HG03196 (cell line): ENCODE measurements around the gene NUMB.

ENCODE experiments used
- ATAC-seq: cut with Tn5 transposase; IDR thresholded peaks from one replicate; pipeline ENCODE4 v1.9.1; 2021; ENCODE audit not compliant: unreplicated experiment

NUMB gene

DNA sequence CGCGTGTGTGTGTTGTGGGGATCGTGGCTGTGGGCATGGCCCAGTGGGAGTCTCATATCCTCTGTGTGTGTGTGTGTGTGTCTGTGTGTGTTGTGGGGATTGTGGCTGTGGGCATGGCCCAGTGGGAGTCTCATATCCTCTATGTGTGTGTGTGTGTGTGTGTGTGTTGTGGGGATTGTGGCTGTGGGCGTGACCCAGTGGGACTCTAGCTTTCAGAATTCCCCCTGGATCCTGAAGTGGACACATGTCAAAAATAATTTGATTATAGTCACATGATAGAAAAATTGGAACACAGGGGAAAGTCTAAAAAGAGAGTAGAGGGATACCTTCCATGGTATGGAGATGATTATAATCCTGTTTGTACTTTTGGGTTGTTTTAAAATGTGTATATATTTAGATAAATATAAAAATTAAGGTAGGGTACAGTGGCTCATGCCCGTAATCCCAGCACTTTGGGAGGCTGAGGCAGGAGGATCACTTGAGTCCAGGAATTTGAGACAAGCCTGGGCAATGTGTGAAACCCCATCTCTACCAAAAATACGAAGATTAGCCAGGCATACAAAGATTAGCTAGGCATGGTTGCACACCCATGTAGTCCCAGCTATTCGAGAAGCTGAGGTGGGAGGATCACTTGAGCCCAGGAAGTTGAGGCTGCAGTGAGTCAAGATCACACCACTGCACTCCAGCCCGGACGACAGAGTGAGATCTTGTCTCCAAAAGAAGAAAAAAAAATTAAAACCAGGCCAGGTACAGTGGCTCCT, 210.1 kb downstream of the NUMB start:
- ATAC-seq = no peak

DNA sequence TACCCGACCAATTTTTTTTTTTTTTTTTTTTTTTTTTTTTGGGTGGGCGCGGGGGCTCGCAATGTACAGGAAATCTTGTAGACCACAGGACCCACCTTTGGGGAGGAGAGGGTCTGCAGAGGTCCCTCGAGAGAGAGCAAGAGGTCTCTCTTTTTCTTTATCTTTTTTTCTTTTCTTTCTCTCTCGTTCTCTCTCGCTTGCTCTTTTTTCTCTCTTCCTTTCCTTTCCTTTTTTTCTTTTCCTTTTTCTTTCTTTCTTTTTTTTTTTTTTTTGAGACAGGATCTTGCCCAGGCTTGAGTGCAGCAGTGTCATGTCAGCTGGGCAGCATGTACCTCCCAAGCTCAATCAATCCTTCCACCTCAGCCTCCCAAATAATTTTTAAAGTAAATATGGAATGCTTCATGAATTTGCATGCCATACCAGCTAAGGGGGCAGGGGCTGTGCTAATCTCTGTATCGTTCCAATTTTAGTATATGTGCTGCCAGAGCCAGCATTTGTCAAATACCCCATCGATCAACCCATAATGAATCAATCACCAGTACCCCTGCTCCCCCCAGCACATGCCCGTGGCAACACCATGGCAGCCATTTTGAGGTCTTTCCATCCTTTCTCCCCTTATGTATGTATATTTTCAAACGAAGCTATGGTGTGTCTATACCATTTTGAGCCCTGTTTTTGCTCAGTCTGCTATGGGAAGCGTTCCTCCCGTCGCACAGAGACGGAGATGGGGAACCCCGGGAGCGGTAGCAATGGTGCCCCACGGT, 211.8 kb downstream of the NUMB start:
- no peak for ATAC-seq

DNA sequence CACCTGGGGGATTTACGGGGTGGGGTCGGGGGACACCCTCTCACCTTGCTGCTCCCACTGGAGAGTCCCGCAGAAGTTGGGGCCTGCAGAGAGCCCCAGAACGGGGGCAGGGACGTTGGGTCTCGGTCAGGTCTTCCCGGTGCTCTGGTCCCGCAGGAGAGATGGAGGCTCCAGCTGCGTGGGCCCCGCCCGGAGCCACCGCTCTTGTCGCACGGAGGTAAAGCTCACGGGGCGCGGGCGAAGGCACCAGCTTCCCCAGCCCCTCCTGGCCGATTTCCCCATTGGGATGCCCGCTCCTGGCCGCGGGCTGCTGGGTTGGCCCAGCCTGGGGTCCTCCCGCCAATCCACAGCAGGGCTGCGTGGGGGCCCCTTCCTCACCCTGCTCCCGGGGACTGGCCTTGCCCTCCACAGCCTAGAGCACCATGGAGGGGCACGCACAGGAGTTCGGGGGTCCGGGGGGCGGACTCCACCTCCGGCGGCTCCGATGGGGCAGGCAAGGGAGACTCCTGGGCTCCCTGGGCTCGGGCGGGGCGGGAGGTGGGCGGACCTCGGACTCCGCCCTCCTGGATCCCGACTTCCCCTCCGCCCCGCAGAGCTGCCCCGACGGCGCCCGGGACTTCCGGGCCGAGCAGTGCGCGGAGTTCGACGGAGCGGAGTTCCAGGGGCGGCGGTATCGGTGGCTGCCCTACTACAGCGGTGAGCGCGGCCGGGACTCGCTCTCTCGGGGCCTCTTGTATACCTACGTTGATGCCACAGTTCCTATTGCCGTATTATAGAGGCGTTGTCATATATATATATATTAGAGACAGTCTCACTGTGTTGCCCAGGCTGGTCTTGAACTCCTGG, 212.6 kb downstream of the NUMB start:
- ATAC-seq = peak; percentile 58

GRCh38 chr14:73244541-73245290, 213.6 kb downstream of the NUMB start:
- ATAC-seq = no peak

- no peak for ATAC-seq
Measured at GRCh38 chr14:73243748-73244147, 214.6 kb downstream of the NUMB start.

GRCh38 chr14:73243341-73243740, 215.0 kb downstream of the NUMB start:
- ATAC-seq = no peak

DNA sequence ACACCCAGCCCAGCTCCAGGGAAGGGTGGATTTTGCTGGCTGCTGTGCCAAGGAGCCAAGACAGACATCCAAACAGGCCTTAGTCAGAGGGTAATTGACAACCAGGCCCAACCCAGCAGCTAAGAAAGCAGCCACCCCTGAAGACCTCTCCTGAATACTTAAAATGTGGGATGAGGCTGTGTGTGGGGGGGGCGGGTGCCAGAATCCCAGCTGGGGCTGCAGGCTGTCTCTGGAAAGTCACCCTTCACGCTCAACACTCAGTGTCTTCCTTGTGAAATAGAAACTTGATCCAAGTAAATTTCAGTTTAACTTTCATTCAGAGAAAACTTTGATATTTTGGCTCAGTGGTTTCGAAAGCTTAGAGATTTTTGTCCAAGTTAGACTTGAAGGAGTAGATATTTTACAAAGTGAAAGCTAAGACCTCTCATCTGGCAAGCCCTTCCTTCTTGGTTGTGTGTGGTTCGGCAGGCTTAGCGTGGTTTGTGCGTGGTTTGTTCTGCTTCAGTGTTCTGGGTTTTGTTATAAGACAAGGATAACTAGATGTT, 215.9 kb downstream of the NUMB start:
- no peak for ATAC-seq

DNA sequence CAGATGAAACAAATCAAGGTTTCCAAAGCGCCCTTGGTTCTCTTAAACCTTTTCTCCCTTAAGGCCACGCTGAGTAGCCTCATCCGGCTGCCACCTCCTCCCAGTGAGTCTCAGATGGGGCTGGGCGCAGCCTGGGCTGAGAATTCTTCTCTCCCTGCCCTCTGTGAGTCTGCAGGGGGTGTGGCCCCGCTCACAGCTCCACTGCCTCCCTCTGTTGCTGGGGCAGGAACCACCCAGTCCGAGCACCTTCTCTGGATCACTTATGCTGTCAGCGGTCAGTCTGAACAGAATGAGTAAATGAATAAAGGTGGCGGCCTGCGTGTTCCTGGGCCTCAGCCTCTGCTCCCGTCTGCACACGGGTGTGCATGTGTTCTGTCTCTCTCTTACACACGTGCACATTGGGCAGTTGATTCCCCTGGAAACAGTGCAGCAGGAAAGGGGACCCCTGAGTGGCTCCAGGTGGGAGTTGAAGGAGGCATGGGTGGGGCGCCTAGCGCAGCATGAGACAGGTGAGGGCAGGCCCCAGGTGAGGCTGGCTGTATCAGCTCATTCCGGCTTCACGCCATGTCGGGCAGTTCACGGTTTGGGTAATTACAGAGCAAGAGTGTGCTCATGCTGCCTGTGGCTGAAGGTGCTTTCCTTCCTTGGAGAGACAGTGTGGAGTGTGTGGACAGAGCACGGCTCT, 216.7 kb downstream of the NUMB start:
- ATAC-seq = no peak

GRCh38 chr14:73240816-73241480, 217.4 kb downstream of the NUMB start:
- no peak for ATAC-seq

DNA sequence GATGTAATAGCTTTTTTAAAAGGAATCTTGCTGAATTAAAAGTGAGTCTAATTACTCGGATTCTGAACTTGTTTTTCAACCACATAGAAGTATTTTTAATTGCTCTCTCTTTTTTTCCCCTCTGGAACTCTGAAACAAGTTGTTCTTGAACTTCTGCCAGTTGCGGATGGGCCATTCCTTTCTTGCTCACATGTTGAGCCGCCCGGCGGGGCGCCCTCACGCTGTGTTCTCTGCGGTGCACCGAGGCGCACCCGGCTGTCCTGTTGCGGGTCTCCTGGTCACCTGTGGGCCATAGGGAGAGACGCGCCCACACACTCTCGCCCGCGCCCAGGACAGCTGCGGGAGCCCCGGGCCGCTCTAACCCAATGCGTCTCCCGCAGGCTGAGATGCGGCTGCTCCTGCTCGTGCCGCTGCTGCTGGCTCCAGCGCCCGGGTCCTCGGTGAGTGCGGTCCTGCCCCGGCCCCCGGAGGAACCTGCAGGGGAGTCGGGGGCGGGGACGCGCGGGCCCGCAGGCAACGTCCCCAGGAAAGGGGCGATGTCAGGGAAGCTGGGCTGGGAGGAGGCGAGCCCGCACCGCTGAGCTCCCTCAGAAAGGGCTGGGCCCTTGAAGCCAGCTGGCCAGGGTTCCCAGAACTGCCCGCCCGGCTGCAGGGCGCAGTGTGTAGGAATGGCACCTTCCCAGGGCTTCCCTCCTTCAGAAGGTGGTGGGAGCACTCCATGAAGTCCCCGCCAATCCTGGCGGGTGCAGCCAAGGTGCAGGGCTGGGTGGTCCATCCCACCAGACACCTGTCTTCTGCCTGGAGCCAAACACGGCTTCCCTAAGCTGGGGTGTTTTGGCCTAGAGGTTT, 218.7 kb downstream of the NUMB start:
- ATAC-seq = no peak

- no peak for ATAC-seq
Measured at GRCh38 chr14:73238941-73239340, 219.4 kb downstream of the NUMB start.

- ATAC-seq = no peak
Measured at GRCh38 chr14:73238424-73238852, 219.9 kb downstream of the NUMB start.

- no peak for ATAC-seq
Measured at GRCh38 chr14:73237786-73238423, 220.4 kb downstream of the NUMB start.

GRCh38 chr14:73237219-73237785, 221.0 kb downstream of the NUMB start, which contains the start of gene PAPLN:
TSS of gene PAPLN (plus strand) at chr14:73237506. CDS start at chr14:73239779, 2,273 bp downstream.
- no peak for ATAC-seq

- ATAC-seq = no peak
Measured at GRCh38 chr14:73236752-73237218, 221.6 kb downstream of the NUMB start.

- ATAC-seq = no peak
Measured at GRCh38 chr14:73236157-73236556, 222.2 kb downstream of the NUMB start.

DNA sequence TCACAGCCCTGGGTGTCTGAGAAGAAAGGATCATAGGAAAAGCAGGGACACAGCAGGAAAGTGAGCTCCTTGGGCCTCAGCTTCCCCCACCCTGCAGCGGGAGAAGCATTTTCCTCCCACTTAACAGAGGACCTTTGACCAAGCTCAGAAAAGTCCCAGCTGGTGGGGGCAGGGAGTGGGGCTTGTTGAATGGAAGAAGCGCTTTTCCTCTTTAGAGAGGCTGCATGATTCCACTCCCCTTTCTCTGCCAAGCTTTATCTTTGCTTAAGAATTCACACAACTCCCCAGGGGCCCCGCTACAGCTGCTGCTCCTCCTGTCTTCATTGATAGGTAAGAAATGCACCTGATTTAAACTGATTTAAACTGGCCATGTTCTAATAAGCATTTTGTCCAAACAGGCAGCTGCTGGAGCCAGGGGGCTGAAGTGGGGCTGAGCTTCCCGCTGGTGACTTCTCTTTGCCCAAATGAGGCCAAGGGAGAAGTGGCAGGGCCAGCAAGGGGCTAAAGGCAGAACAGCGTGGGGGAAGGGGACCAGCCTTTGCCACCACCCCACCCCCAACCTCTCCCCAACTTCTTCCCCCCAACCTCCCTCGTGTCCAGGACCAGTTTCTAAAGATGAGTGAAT, 222.7 kb downstream of the NUMB start:
- ATAC-seq = no peak
